ENCODE results near the gene PRAMEF15.
"Not testable (repeated sequence)": the region's sequence is repeated elsewhere in the genome, so short reads cannot be mapped to it uniquely, and the experiment has no call there.

PRAMEF15 gene

GRCh38 chr1:13303239-13303638 lies 12.1 kb upstream of the PRAMEF15 start, which contains the start of gene PRAMEF33:
Gene PRAMEF33, plus strand, starts transcription at chr1:13303539. Its CDS starts 2,416 bp downstream, at chr1:13305955.
- H3K4me2 ChIP-seq (ENCODE audit: low read depth, low read length, poor library complexity, severe bottlenecking); H4K20me1 ChIP-seq (ENCODE audit: low read depth, low read length); H3K9me2 ChIP-seq (replicated peaks; ENCODE audit: insufficient read depth, low read length); H3K27me3 ChIP-seq (ENCODE audit: low read length); H3K9ac ChIP-seq (ENCODE audit: low read length); H3K36me3 ChIP-seq (ENCODE audit: low read length); H3K27ac ChIP-seq (ENCODE audit: low read depth, low read length); H3K79me2 ChIP-seq (ENCODE audit: insufficient read depth, low read length); H3K4me3 ChIP-seq (ENCODE audit: insufficient read depth, low read length, poor library complexity, severe bottlenecking); H2AFZ ChIP-seq (ENCODE audit: low read depth, low read length, severe bottlenecking); H3F3A ChIP-seq (ENCODE audit: insufficient read depth); H3K9me3 ChIP-seq (ENCODE audit: insufficient read depth, low read length): not testable (repeated sequence)

GRCh38 chr1:13342496-13342895 lies 27.1 kb downstream of the PRAMEF15 start:
- not testable (repeated sequence) for H3F3A ChIP-seq (ENCODE audit: insufficient read depth); H3K9me3 ChIP-seq (ENCODE audit: insufficient read depth, low read length); H3K79me2 ChIP-seq (ENCODE audit: insufficient read depth, low read length); H3K4me2 ChIP-seq (ENCODE audit: low read depth, low read length, poor library complexity, severe bottlenecking); H3K4me3 ChIP-seq (ENCODE audit: insufficient read depth, low read length, poor library complexity, severe bottlenecking); H3K27ac ChIP-seq (ENCODE audit: low read depth, low read length); H3K36me3 ChIP-seq (ENCODE audit: low read length); H3K9ac ChIP-seq (ENCODE audit: low read length); H2AFZ ChIP-seq (ENCODE audit: low read depth, low read length, severe bottlenecking); H3K27me3 ChIP-seq (ENCODE audit: low read length); H3K9me2 ChIP-seq (replicated peaks; ENCODE audit: insufficient read depth, low read length); H4K20me1 ChIP-seq (ENCODE audit: low read depth, low read length)

GRCh38 chr1:13347034-13347433 lies 31.7 kb downstream of the PRAMEF15 start, which contains the start of gene PRAMEF14:
Gene PRAMEF14, minus strand, starts transcription at chr1:13347134. Its CDS starts 1,820 bp downstream, at chr1:13345314.
- not testable (repeated sequence) for H3K4me2 ChIP-seq (ENCODE audit: low read depth, low read length, poor library complexity, severe bottlenecking); H3K9me2 ChIP-seq (replicated peaks; ENCODE audit: insufficient read depth, low read length); H3K79me2 ChIP-seq (ENCODE audit: insufficient read depth, low read length); H3F3A ChIP-seq (ENCODE audit: insufficient read depth); H4K20me1 ChIP-seq (ENCODE audit: low read depth, low read length); H3K4me3 ChIP-seq (ENCODE audit: insufficient read depth, low read length, poor library complexity, severe bottlenecking); H3K9ac ChIP-seq (ENCODE audit: low read length); H3K36me3 ChIP-seq (ENCODE audit: low read length); H2AFZ ChIP-seq (ENCODE audit: low read depth, low read length, severe bottlenecking); H3K27ac ChIP-seq (ENCODE audit: low read depth, low read length); H3K9me3 ChIP-seq (ENCODE audit: insufficient read depth, low read length); H3K27me3 ChIP-seq (ENCODE audit: low read length)

GRCh38 chr1:13353476-13353875 lies 38.1 kb downstream of the PRAMEF15 start:
- not testable (repeated sequence) for H3K4me2 ChIP-seq (ENCODE audit: low read depth, low read length, poor library complexity, severe bottlenecking); H3K36me3 ChIP-seq (ENCODE audit: low read length); H3K9ac ChIP-seq (ENCODE audit: low read length); H3F3A ChIP-seq (ENCODE audit: insufficient read depth); H3K79me2 ChIP-seq (ENCODE audit: insufficient read depth, low read length); H3K27ac ChIP-seq (ENCODE audit: low read depth, low read length); H3K9me3 ChIP-seq (ENCODE audit: insufficient read depth, low read length); H2AFZ ChIP-seq (ENCODE audit: low read depth, low read length, severe bottlenecking); H4K20me1 ChIP-seq (ENCODE audit: low read depth, low read length); H3K9me2 ChIP-seq (replicated peaks; ENCODE audit: insufficient read depth, low read length); H3K4me3 ChIP-seq (ENCODE audit: insufficient read depth, low read length, poor library complexity, severe bottlenecking); H3K27me3 ChIP-seq (ENCODE audit: low read length)

GRCh38 chr1:13354475-13354874 lies 39.1 kb downstream of the PRAMEF15 start:
- H3K9me2 ChIP-seq (replicated peaks; ENCODE audit: insufficient read depth, low read length); H3K36me3 ChIP-seq (ENCODE audit: low read length); H3K4me2 ChIP-seq (ENCODE audit: low read depth, low read length, poor library complexity, severe bottlenecking); H3K9me3 ChIP-seq (ENCODE audit: insufficient read depth, low read length); H3K9ac ChIP-seq (ENCODE audit: low read length); H3F3A ChIP-seq (ENCODE audit: insufficient read depth); H3K27ac ChIP-seq (ENCODE audit: low read depth, low read length); H3K27me3 ChIP-seq (ENCODE audit: low read length); H3K79me2 ChIP-seq (ENCODE audit: insufficient read depth, low read length); H2AFZ ChIP-seq (ENCODE audit: low read depth, low read length, severe bottlenecking); H4K20me1 ChIP-seq (ENCODE audit: low read depth, low read length); H3K4me3 ChIP-seq (ENCODE audit: insufficient read depth, low read length, poor library complexity, severe bottlenecking): not testable (repeated sequence)

GRCh38 chr1:13356774-13357173 lies 41.4 kb downstream of the PRAMEF15 start:
- not testable (repeated sequence) for H3K9me2 ChIP-seq (replicated peaks; ENCODE audit: insufficient read depth, low read length); H3K4me3 ChIP-seq (ENCODE audit: insufficient read depth, low read length, poor library complexity, severe bottlenecking); H3K36me3 ChIP-seq (ENCODE audit: low read length); H4K20me1 ChIP-seq (ENCODE audit: low read depth, low read length); H3K79me2 ChIP-seq (ENCODE audit: insufficient read depth, low read length); H3K27me3 ChIP-seq (ENCODE audit: low read length); H3K9ac ChIP-seq (ENCODE audit: low read length); H3K9me3 ChIP-seq (ENCODE audit: insufficient read depth, low read length); H3F3A ChIP-seq (ENCODE audit: insufficient read depth); H3K4me2 ChIP-seq (ENCODE audit: low read depth, low read length, poor library complexity, severe bottlenecking); H3K27ac ChIP-seq (ENCODE audit: low read depth, low read length); H2AFZ ChIP-seq (ENCODE audit: low read depth, low read length, severe bottlenecking)

GRCh38 chr1:13362364-13362763 lies 47.0 kb downstream of the PRAMEF15 start:
- H3K27me3 ChIP-seq (ENCODE audit: low read length); H3K9me3 ChIP-seq (ENCODE audit: insufficient read depth, low read length): not testable (repeated sequence)

GRCh38 chr1:13364928-13365327 lies 49.5 kb downstream of the PRAMEF15 start:
- H3K9me3 ChIP-seq (ENCODE audit: insufficient read depth, low read length); H3K79me2 ChIP-seq (ENCODE audit: insufficient read depth, low read length); H3K36me3 ChIP-seq (ENCODE audit: low read length); H3K9ac ChIP-seq (ENCODE audit: low read length); H3K27ac ChIP-seq (ENCODE audit: low read depth, low read length); H2AFZ ChIP-seq (ENCODE audit: low read depth, low read length, severe bottlenecking); H3K27me3 ChIP-seq (ENCODE audit: low read length); H4K20me1 ChIP-seq (ENCODE audit: low read depth, low read length); H3K4me3 ChIP-seq (ENCODE audit: insufficient read depth, low read length, poor library complexity, severe bottlenecking); H3K9me2 ChIP-seq (replicated peaks; ENCODE audit: insufficient read depth, low read length); H3F3A ChIP-seq (ENCODE audit: insufficient read depth); H3K4me2 ChIP-seq (ENCODE audit: low read depth, low read length, poor library complexity, severe bottlenecking): not testable (repeated sequence)

More at GRCh38 chr1:13362364-13362763, 47.0 kb downstream of the PRAMEF15 start:
- H3K36me3 ChIP-seq (ENCODE audit: low read length); H3K9me2 ChIP-seq (replicated peaks; ENCODE audit: insufficient read depth, low read length); H2AFZ ChIP-seq (ENCODE audit: low read depth, low read length, severe bottlenecking); H3K27ac ChIP-seq (ENCODE audit: low read depth, low read length); H3K79me2 ChIP-seq (ENCODE audit: insufficient read depth, low read length); H3F3A ChIP-seq (ENCODE audit: insufficient read depth); H3K9ac ChIP-seq (ENCODE audit: low read length); H3K4me3 ChIP-seq (ENCODE audit: insufficient read depth, low read length, poor library complexity, severe bottlenecking); H4K20me1 ChIP-seq (ENCODE audit: low read depth, low read length); H3K4me2 ChIP-seq (ENCODE audit: low read depth, low read length, poor library complexity, severe bottlenecking): not testable (repeated sequence)
